PC-3 (cell line): ENCODE results near the gene ADAMTS17. TPM values are rescaled to one million over a fixed set of nuclear protein-coding genes. Genes with fewer than 3 reads are reported as not detected.

Experiments
- ATAC-seq: fragments of 200-7000 bp; cut with Tn5 transposase; 2 replicates; pipeline ENCODE4 v1.9.1; 2020; ENCODE audit warnings: mild to moderate bottlenecking, moderate library complexity
- BruUV-seq: library from RNA; stranded (reverse); fragments of 400-500 nt; replicated peaks from 2 replicates; lab custom pipeline; 2021; lab: Mats Ljungman, UMichigan
- CTCF ChIA-PET: fragments of 300-600 bp; sonication (Branson Sonifier 250); formaldehyde crosslinking; loops from one replicate; lab custom pipeline; 2022; ENCODE audit warnings: antibody characterized with exemption; lab: Charles Lee
- POLR2A ChIA-PET: fragments of 300-600 bp; sonication (Branson Sonifier 250); formaldehyde crosslinking; loops from one replicate; lab custom pipeline; 2022; ENCODE audit warnings: antibody characterized with exemption; ENCODE audit not compliant: unreplicated experiment; lab: Charles Lee
- DNase-seq: peaks from one replicate; pipeline ENCODE4 v3.0.0-alpha.2; 2015
- H2AFZ ChIP-seq: fragments of 300-600 bp; sonication (generic); 2 replicates; pipeline ENCODE4 v1.6.0; 2016; ENCODE audit warnings: antibody characterized with exemption, low read length
- H3F3A ChIP-seq: fragments of 300-600 bp; sonication (generic); one replicate; pipeline ENCODE4 v1.6.0; 2017; ENCODE audit warnings: antibody characterized with exemption, low read length, control low read depth, mild to moderate bottlenecking; ENCODE audit not compliant: unreplicated experiment
- H3K27ac ChIP-seq: fragments of 300-600 bp; sonication (generic); 2 replicates; pipeline ENCODE4 v1.5.1; 2016; ENCODE audit warnings: mild to moderate bottlenecking, low read length
- H3K27me3 ChIP-seq: fragments of 300-600 bp; sonication (generic); 2 replicates; pipeline ENCODE4 v1.6.1; 2016; ENCODE audit warnings: low read length, mixed read lengths
- H3K36me3 ChIP-seq: fragments of 300-600 bp; sonication (generic); 2 replicates; pipeline ENCODE4 v1.6.1; 2016; ENCODE audit warnings: low read depth, mixed run types, low read length, mixed read lengths
- H3K4me1 ChIP-seq: fragments of 300-600 bp; sonication (generic); 2 replicates; pipeline ENCODE4 v1.5.1; 2016; ENCODE audit warnings: low read length; ENCODE audit not compliant: insufficient read depth
- H3K4me2 ChIP-seq: fragments of 300-600 bp; sonication (generic); 2 replicates; pipeline ENCODE4 v1.6.0; 2016; ENCODE audit warnings: low read length
- H3K4me3 ChIP-seq: fragments of 300-600 bp; sonication (generic); 2 replicates; pipeline ENCODE4 v1.5.1; 2016; ENCODE audit warnings: mild to moderate bottlenecking, low read length, mixed read lengths
- H3K79me2 ChIP-seq: fragments of 300-600 bp; sonication (generic); 2 replicates; pipeline ENCODE4 v1.6.1; 2017; ENCODE audit warnings: low read length, mixed read lengths
- H3K9ac ChIP-seq: fragments of 300-600 bp; sonication (generic); 2 replicates; pipeline ENCODE4 v1.6.0; 2016; ENCODE audit warnings: mild to moderate bottlenecking, low read length
- H3K9me2 ChIP-seq: fragments of 300-600 bp; sonication (generic); replicated peaks from 2 replicates; pipeline ENCODE4 v1.6.1; 2016; ENCODE audit warnings: mixed run types, low read length, mixed read lengths
- H3K9me3 ChIP-seq: fragments of 300-600 bp; sonication (generic); 2 replicates; pipeline ENCODE4 v1.6.1; 2016; ENCODE audit warnings: low read length, mixed read lengths
- H4K20me1 ChIP-seq: fragments of 300-600 bp; sonication (generic); 2 replicates; pipeline ENCODE4 v1.6.1; 2016; ENCODE audit warnings: low read length, mixed read lengths
- CTCF ChIP-seq: fragments of 300-600 bp; sonication (generic); conservative IDR thresholded peaks from 2 replicates; pipeline ENCODE4 v1.5.1; 2017; ENCODE audit warnings: antibody characterized with exemption, low read depth, mild to moderate bottlenecking, low read length
- EZH2 ChIP-seq: fragments of 300-600 bp; sonication (generic); IDR thresholded peaks from one replicate; pipeline ENCODE4 v1.6.1; 2017; ENCODE audit warnings: antibody characterized with exemption, mild to moderate bottlenecking, low read length; ENCODE audit not compliant: unreplicated experiment
- EZH2phosphoT487 ChIP-seq: fragments of 300-600 bp; sonication (generic); IDR thresholded peaks from 2 replicates; pipeline ENCODE4 v1.6.1; 2018; ENCODE audit warnings: mild to moderate bottlenecking, antibody characterized with exemption, low read length, borderline replicate concordance
- intact Hi-C: fragments of 100-400 bp; cut with micrococcal nuclease; formaldehyde crosslinking; loops from 2 replicates; pipeline ENCODE4 v1.9.0; 2023
- total RNA-seq: library from RNA; depleted of rRNA; stranded (reverse); fragments of >200 nt; gene quantifications from 2 replicates; pipeline ENCODE4 v1.2.3, GENCODE V29; 2014

Gene ADAMTS17
- total RNA-seq, 1 experiment from 2014 or later, result 6.9 TPM

DNA sequence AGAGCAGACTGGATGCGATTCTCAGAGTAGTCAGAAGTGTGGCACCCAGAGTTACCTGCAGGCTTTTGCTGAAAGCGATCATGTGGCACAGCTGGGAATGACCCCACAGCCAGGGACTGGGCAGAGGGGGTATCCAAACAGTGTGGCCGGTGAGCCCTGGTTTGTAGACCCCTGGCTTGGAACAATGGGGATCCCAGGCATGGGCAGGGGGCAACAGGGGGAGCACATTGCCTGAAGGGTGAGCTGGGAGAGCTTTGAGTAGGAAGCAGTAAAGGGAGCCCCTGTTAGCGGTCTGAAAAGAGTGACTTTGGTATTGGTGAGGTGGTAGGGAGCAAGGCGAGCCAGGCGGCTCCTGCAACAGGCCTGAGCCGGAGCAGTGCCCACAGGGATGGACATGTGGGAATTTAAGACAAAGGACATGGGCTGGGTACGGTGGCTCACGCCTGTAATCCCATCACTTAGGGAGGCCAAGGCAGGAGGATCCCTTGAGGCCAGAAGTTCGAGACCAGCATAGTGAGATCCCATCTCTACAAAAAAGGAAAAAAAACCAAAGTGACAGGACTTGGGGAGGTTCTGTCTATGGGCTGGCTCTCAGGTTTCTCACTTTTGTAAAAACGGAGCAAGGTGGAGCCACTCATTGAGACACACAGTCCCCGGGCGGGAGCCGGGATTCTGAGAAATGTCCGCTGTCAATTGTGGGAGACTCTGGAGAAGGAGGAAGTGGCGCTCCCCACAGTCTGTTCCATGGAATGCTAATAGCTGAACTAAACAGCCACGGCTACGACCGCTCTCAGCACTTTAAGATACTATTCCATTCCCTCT lies 384.7 kb downstream of the ADAMTS17 start:
- Histone ChIP-seq H3K9me2 (no peaks in the 10 kb centered on the region), H3K27me3 (no peaks in the 10 kb centered on the region), H3K36me3 (no peaks in the 10 kb centered on the region), H3K4me3 (no peak overlapping the region), H3K9me3 (no peaks in the 10 kb centered on the region), H3K79me2 (no peaks in the 10 kb centered on the region), H4K20me1 (no peaks in the 10 kb centered on the region), H3K4me2 (no peak overlapping the region), H3F3A (no peaks in the 10 kb centered on the region), H3K27ac (no peak overlapping the region), H3K9ac (no peak overlapping the region), H3K4me1 (peaks cover 21% of the 10 kb centered on the region), H2AFZ (no peak overlapping the region)
- ChIA-PET CTCF (no interaction called here), POLR2A (no interaction called here)
- ATAC-seq (no peak), DNase-seq (no peak)
- intact Hi-C loops, result no loop called here
- BruUV-seq, result no TSS peak
- TF ChIP-seq CTCF, result no peak
- no peak for TF ChIP-seq EZH2phosphoT487
- no peak for TF ChIP-seq EZH2

GRCh38 chr15:99956022-99956775 lies 385.6 kb downstream of the ADAMTS17 start:
- Histone ChIP-seq H3K9me3 (no peaks in the 10 kb centered on the region), H3K4me3 (no peak overlapping the region), H3F3A (no peaks in the 10 kb centered on the region), H3K79me2 (no peaks in the 10 kb centered on the region), H3K4me1 (peaks cover 21% of the 10 kb centered on the region), H3K27ac (no peak overlapping the region), H3K9ac (no peak overlapping the region), H3K4me2 (no peak overlapping the region), H2AFZ (no peak overlapping the region), H3K36me3 (no peaks in the 10 kb centered on the region), H3K27me3 (no peaks in the 10 kb centered on the region), H4K20me1 (no peaks in the 10 kb centered on the region), H3K9me2 (no peaks in the 10 kb centered on the region)
- intact Hi-C loops, result no loop called here
- no peak for ATAC-seq
- BruUV-seq, result no TSS peak
- no peak for DNase-seq
- ChIA-PET CTCF (no interaction called here), POLR2A (no interaction called here)
- no peak for TF ChIP-seq CTCF
- TF ChIP-seq EZH2, result no peak
- TF ChIP-seq EZH2phosphoT487, result no peak
